ENCODE data around the gene UNC5C. TPM values are rescaled to one million over a fixed set of nuclear protein-coding genes. Genes with fewer than 3 reads are reported as not detected.

UNC5C gene
- total RNA-seq, 4 donors from 2014 or later: 1.6 to 4.4 (median 3.2) TPM

DNA sequence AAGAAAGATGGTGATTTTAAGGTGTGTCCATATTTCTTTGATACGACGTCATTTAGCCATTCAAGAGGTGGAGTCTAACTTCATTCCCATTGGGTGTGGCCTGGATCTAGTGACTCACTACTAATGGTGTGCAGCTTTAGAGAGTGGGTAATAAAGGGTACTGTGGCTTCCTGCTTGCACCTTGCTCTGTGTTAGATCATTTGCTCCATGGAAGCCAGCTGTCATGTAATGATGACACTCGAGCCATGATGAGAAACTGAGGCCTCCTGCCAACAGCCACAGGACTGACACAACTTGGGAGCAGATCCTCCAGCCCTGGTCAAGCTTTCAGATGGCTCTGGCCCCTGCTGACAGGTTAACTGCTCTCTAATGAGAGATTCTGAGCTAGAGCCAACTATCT is 82.0 kb downstream of the UNC5C start:
- no peak for TF ChIP-seq POLR2AphosphoS5 (IDR thresholded peaks at IDR 0.05)
- TF ChIP-seq, protein P1, sequence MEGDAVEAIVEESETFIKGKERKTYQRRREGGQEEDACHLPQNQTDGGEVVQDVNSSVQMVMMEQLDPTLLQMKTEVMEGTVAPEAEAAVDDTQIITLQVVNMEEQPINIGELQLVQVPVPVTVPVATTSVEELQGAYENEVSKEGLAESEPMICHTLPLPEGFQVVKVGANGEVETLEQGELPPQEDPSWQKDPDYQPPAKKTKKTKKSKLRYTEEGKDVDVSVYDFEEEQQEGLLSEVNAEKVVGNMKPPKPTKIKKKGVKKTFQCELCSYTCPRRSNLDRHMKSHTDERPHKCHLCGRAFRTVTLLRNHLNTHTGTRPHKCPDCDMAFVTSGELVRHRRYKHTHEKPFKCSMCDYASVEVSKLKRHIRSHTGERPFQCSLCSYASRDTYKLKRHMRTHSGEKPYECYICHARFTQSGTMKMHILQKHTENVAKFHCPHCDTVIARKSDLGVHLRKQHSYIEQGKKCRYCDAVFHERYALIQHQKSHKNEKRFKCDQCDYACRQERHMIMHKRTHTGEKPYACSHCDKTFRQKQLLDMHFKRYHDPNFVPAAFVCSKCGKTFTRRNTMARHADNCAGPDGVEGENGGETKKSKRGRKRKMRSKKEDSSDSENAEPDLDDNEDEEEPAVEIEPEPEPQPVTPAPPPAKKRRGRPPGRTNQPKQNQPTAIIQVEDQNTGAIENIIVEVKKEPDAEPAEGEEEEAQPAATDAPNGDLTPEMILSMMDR (IDR thresholded peaks at IDR 0.05): no peak
- no peak for TF ChIP-seq EP300 (IDR thresholded peaks at IDR 0.05)
- TF ChIP-seq POLR2A (IDR thresholded peaks at IDR 0.05): no peak
- no peak for ATAC-seq
- no peak overlapping the region for H3K27ac ChIP-seq

DNA sequence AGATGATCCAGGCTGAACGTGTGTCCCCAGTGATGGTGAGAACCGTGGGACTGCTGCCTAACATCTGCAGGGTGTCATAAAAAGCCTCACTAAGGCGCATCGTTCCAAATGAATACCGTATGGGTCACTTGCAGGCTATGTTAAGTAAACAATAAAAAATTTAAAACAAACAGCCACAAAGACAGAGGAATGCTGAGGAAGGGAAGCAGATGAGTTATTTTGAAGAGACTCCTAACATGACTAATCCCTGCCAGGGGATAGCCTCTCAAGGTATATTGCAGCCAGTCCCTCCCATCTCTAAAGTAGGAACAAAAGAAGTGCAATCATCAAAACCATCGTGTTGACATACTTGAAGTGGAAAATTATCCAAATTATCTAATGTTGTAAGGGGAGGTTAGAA is 83.8 kb downstream of the UNC5C start:
- Histone ChIP-seq H3K27me3 (no peaks in the 10 kb centered on the region), H3K27ac (no peak overlapping the region), H3K4me3 (no peak overlapping the region), H3K36me3 (no peaks in the 10 kb centered on the region), H3K4me1 (no peaks in the 10 kb centered on the region), H3K9me3 (no peaks in the 10 kb centered on the region)
- ATAC-seq: no peak
- 21 to 34% methylated on average over 6 of the region's 6 CpGs for WGBS, 2 donors (ENCODE audit: low coverage in 1 of 2)
- TF ChIP-seq POLR2A (IDR thresholded peaks at IDR 0.05) (no peak), EP300 (IDR thresholded peaks at IDR 0.05) (no peak), POLR2AphosphoS5 (IDR thresholded peaks at IDR 0.05) (no peak)
- TF ChIP-seq, protein P1 (IDR thresholded peaks at IDR 0.05): no peak

More for the DNA sequence above, 82.0 kb downstream of the UNC5C start:
- H3K9me3 ChIP-seq: no peaks in the 10 kb centered on the region
- no peak overlapping the region for H3K4me3 ChIP-seq
- no peaks in the 10 kb centered on the region for H3K27me3 ChIP-seq
- H3K36me3 ChIP-seq: no peaks in the 10 kb centered on the region
- 86 to 88% methylated on average over 2 to 3 of the region's 3 CpGs for WGBS, 2 donors (ENCODE audit: low coverage in 1 of 2)
- H3K4me1 ChIP-seq: no peaks in the 10 kb centered on the region

DNA sequence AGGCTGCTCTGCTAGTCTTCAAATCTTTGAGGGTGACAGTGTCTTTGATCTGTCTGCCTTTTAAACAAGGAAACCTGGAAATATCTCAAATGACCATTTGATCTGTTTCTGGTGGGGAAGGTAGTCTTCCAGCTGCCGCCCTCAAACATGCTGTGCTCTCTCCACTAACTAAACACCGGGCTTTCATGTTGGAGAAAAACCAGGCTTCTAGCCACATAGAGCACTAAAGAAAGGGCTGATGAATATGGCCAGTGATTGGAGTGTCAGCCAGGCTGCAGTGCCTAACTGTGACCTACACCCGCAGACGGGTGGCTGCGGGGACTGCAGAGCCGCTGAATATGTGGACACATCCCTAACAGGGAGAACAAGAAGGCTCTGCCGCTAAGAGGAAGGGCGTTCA is 85.9 kb downstream of the UNC5C start:
- Histone ChIP-seq H3K9me3 (no peaks in the 10 kb centered on the region), H3K4me1 (no peaks in the 10 kb centered on the region), H3K4me3 (no peak overlapping the region), H3K36me3 (no peaks in the 10 kb centered on the region), H3K27me3 (no peaks in the 10 kb centered on the region), H3K27ac (no peak overlapping the region)
- TF ChIP-seq POLR2AphosphoS5 (IDR thresholded peaks at IDR 0.05): no peak
- no peak for TF ChIP-seq EP300 (IDR thresholded peaks at IDR 0.05)
- no peak for TF ChIP-seq POLR2A (IDR thresholded peaks at IDR 0.05)
- TF ChIP-seq, protein P1 (IDR thresholded peaks at IDR 0.05): no peak
- 69% methylated on average over 6 of the region's 8 CpGs; no CpG with 5 or more reads in 1 of the 2 donors for WGBS, 2 donors (ENCODE audit: low coverage in 1 of 2)
- no peak for ATAC-seq

DNA sequence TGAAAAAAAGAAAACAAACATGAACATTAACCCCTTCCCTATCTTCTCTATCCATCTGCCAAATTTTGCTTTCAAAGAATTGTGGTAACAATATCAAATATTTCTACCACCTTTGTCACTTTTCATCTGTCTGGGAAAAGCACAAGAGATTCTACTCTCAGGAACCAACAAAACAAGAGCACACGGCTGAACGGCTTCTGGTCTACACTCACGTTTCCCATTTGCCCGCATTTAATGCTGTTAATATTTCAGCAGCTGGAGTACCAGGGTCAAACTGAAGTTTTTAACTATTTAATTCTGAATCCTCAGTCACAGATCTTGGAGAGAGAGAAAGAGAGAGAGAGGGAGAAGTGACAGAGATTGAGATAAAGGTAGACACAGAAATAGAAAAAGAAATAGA is 91.4 kb downstream of the UNC5C start:
- Histone ChIP-seq H3K36me3 (no peaks in the 10 kb centered on the region), H3K4me1 (no peaks in the 10 kb centered on the region), H3K27me3 (no peaks in the 10 kb centered on the region), H3K27ac (no peak overlapping the region), H3K9me3 (no peaks in the 10 kb centered on the region), H3K4me3 (no peak overlapping the region)
- WGBS, 2 donors (ENCODE audit: low coverage in 1 of 2): 60 to 69% methylated on average over 4 of the region's 4 CpGs
- no peak for ATAC-seq
- TF ChIP-seq POLR2AphosphoS5 (IDR thresholded peaks at IDR 0.05): no peak
- TF ChIP-seq POLR2A (IDR thresholded peaks at IDR 0.05): no peak
- TF ChIP-seq EP300 (IDR thresholded peaks at IDR 0.05): no peak
- TF ChIP-seq, protein P1 (IDR thresholded peaks at IDR 0.05): no peak

DNA sequence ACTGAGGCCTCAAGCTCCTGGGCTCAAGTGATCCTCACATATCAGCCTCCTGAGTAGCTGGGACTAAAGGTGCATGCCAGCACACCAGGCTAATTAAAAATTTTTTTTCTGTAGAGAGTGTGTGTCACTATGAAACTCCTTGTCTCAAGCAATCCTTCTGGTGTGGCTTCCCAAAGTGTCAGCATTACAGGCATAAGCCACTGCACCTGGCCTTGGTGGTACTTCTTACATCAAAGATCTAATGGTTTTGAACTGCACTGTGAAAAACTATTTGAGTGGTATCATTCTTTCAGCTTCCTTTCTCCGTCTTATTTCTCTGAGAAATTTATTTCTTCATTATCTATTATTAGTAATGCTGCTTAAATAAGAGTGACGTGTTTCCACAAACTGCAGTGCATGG is 98.5 kb downstream of the UNC5C start:
- 60 to 100% methylated on average over 2 of the region's 2 CpGs for WGBS, 2 donors (ENCODE audit: low coverage in 1 of 2)
- Histone ChIP-seq H3K4me1 (no peaks in the 10 kb centered on the region), H3K27ac (no peak overlapping the region), H3K4me3 (no peak overlapping the region), H3K36me3 (no peaks in the 10 kb centered on the region), H3K27me3 (no peaks in the 10 kb centered on the region), H3K9me3 (no peaks in the 10 kb centered on the region)
- ATAC-seq: no peak
- TF ChIP-seq, protein P1 (IDR thresholded peaks at IDR 0.05): no peak
- TF ChIP-seq POLR2AphosphoS5 (IDR thresholded peaks at IDR 0.05) (no peak), POLR2A (IDR thresholded peaks at IDR 0.05) (no peak), EP300 (IDR thresholded peaks at IDR 0.05) (no peak)
